SK-N-MC (cell line): ENCODE data around the gene GPC6.

ENCODE experiments used
- EZH2 ChIP-seq: fragments of 200-600 bp; sonication (generic); IDR thresholded peaks from one replicate; pipeline ENCODE4 v1.6.1; 2017; ENCODE audit warnings: antibody characterized with exemption
- POLR2AphosphoS5 ChIP-seq: IDR thresholded peaks from 2 replicates; pipeline ENCODE4 v1.6.1; 2012; ENCODE audit warnings: mild to moderate bottlenecking, low read depth, low read length, borderline replicate concordance

- TF ChIP-seq EZH2 (no peak), POLR2AphosphoS5 (no peak)
Observed at GRCh38 chr13:93766719-93767118, 540.1 kb downstream of the GPC6 start.
